GM19438 (cell line): ENCODE results near the gene SLC2A11.

Experiments
- ATAC-seq: cut with Tn5 transposase; IDR thresholded peaks from one replicate; pipeline ENCODE4 v1.9.1; 2021; ENCODE audit warnings: low read depth; ENCODE audit not compliant: unreplicated experiment

Gene SLC2A11

DNA sequence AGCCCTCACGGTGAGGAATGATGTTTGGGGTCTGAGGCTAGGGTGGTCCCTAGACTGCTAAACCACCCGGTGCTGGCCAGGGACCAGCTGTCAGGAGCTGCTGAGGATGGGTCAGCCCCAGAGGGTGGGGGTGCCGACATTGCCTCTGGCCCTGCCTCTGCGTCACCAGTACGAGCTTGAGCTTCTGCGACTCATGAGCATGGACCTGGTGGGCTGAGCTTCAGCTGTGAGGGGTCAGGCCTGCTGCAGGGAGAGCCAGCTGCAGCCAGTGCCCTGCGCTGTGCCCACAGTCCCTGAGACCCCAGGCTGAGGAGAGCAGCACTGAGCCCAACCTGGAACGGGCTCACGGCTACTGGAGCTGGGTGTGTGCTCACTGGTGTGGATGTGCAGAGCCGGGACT is 25.9 kb upstream of the SLC2A11 start:
- ATAC-seq: no peak

DNA sequence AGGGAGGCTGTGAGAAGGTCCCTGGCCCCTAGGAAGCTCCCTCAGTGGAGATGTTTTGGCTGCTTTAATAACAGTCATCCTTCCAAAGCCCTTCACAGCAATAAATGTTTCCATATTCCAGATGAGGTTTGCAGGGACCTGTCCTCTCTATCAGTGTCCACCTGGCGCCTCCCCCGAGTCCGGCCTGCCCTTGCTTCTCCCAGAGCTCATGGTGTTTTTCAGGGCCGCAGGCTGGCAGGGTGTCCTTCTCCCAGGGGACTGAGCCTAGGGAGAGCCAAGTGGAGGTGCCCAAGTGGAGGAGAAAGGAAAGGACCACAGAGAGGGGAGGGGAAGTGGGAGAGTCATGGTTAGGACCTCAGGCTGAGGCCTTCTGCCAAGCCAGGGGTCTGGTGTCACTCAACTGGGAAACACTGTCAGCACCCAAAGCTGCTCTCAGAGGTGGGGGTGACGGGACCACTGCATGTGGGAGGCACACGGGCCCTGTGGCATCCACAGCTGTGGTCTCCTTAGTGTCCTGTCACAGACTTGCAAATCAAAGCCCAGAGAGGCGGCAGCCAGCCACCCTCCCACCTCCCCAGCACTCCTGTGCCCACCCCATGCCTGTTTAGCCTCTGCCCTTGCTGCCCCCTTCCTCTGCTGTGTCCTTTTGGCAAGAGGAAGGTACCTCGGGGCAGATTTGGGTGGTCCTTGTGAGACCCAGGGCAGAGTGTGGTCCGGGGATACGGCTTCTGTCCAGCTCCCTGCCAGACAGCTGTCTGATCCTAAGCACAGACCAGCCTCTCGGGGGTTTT is 25.3 kb upstream of the SLC2A11 start:
- ATAC-seq: no peak

DNA sequence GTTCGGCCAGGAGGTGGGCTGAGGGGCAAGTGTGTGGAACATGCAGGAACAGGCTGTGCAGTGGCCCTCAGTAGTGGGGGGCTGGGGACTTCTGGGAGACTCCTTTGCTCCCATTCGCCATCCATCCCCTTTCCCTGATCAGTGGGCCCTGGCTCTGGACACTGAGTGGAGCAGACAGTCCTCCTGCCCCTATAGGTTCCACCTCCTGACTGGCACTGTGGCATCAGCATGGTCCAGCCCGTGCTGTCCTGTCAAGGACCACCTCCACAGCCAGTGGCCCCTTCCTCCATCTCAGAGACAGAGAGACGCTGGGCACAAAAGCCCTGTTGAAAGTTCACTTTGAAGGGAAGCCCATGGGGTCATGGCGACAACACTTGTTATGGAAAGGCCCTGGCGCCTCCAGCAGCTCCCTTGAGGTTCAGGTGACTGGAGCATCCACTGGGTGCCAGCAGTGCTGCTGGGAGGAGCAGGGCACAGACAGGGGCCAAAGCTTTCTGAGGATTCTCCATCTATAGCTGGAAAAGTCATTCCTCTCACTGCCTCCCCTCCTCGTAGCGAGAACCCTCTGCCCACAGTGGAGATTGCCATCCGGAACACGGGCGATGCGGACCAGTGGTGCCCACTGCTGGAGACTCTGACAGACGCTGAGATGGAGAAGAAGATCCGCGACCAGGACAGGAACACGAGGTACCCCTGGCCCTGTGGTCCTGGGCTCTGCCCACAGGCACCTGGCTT is 24.5 kb upstream of the SLC2A11 start:
- ATAC-seq: no peak

DNA sequence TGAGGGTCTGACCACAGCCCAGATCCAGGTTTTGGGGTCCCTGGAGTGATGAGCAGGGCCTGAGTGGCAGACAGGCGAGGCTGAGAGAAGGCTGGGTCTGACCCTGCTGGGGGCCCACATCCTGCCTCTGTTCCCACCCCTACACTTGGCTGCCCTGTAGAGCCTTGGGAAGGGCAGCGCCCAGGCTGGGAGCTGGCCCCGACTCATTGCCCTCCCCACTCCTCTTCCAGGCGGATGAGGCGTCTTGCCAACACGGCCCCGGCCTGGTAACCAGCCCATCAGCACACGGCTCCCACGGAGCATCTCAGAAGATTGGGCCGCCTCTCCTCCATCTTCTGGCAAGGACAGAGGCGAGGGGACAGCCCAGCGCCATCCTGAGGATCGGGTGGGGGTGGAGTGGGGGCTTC is 23.8 kb upstream of the SLC2A11 start:
- ATAC-seq: no peak

DNA sequence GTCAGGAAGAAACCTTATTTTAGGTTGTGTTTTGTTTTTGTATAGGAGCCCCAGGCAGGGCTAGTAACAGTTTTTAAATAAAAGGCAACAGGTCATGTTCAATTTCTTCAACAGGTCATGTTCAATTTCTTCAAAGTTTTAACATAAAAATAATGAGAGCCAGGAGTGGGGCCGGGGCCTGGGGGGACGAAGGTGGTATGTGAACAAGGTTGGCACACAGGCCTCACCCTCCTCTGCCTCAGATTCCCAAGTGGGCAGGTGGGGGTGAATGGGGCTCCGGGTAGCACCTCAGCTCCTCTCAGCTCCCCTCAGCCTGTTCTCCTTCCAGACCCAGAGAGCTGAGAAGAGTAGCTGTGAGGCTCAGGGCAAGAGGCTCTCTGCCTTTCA is 23.3 kb upstream of the SLC2A11 start:
- no peak for ATAC-seq

DNA sequence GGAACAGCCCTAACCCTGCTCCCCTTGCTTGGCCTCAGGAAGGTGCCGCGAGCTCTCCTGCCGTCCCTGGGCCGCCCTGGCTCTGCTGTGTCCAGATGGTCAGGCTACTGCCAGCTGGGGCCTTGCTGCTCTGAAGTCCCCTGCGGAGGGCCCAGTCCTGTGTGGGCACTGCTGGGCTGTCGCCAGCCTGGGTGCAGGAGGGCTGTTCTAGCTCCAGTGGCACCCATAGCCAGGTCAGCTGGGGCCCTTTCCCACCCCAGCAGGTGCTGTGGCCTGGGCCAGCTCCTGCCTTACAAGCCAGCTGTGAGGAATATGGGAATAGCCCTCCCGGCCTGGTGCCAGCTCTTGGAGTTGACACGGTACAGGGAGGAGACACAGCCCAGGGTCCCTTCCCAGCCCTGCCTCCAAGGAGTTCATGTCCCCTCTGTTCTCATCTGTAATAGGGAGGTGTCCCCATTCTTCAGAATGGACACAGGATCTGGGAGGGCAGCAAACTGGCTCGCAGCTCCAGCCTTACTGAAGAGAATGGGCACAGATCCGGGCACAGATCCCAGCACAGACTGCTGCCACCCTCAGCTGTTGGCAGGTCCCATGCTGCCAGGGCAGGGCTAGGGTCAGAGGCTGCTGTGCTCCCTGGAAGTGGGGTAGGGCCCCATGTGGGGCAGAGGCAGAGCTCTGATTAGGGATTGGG is 22.7 kb upstream of the SLC2A11 start:
- ATAC-seq: no peak

DNA sequence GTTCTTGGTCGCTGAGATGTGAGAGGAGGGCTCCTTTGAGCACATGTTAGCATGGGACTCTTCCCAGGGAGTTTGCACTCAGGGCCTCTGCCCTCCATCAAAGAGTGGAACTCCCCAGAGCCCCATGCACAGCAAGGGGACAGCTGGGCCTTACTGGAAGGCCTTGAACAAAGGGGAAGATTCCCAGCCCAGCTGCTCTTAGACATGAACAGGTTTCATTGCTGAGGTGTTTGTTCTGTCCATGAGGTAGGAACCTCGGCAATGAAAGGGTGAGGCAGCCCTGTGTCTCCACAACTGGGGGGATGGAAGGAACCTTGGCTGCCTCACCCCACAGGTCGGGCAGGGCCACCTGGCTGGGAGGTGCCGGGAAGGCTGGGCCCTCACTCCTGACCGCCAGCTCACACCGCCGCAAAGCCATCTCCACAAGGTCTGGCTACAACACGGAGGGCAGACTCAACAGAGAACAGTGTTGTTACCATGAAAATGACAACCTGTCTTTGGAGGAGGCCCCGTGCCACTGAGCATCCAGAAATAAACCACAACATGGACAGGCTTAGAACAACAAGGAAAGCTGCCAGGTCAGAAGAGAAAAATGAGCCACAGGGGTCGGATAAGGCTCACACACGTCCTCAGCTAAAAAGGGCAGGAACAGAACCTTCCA is 22.1 kb upstream of the SLC2A11 start:
- no peak for ATAC-seq

DNA sequence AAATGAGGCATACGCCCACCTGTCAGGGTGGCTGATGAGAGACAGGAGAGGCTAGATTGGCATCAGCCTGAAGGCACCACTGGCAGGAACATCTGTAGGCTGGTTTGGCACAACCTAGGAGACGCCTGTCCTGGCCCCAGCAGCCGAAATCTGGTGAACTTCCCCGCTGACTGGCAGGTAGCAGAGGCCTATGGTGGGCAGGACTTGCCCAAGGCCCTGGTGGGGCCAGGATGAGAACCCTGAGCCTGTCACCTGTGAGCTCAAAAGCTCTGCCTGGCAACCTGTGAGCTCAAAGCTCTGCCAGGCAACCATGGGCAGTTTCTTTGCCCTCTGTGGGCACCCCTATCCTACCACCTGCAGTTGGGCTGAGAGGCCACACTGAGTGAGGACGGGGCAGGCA is 21.4 kb upstream of the SLC2A11 start:
- no peak for ATAC-seq

DNA sequence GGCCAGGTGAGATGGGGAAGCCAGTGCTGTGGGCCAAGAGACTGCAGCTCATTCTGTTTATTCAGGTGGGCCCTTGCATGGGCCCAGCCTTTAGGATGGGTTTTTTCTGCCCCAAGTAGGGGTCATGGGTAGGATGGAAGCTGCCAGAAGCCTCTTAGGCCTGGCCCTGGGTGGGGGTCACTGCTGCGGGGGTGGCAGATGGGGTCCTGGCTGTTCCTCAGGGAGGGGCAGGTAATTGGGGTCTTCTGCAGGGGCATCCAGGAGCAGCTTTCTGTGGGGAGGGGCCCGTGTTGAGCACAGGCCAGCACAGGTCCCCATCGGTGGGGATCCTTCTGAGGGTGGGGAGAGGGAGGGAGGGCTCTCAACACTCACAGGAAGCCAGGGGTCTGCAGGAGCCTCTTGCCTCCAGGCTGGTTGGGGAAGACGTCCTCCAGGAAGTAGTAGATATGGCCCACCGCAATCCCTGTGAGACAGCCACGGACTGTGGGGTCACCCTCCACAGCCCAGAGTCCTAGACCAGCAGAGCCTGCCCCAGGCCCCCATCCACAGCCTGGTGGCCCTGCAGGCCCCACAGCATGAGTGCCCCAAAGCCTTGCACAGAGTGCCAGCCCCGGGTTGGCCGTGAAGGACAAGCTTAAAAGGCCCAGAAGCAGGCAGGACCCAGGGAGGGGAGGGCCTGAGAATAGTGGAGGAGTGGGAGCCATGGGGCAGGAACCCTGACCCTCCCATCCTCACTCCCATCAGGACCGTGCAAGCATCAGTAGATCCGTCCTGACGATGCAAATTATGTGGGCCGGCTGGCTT is 20.8 kb upstream of the SLC2A11 start:
- no peak for ATAC-seq

DNA sequence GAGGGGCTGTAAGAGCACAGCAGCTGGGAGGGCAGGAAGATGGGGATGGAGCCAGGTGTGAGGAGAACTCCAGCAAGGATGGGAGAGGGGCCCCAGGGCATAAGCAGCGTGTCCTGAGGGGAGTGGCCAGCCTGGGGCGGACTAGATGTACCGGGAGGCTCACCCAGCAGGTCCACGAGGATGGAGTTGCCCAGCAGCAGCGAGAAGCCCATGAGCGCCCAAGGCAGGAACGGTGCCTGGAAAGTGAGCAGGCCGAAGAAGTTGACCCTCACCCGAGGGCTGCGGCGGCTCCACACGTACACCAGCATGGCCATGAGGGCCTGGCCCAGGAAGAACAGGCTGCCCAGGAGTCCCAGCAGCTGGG is 20.2 kb upstream of the SLC2A11 start:
- ATAC-seq: no peak

DNA sequence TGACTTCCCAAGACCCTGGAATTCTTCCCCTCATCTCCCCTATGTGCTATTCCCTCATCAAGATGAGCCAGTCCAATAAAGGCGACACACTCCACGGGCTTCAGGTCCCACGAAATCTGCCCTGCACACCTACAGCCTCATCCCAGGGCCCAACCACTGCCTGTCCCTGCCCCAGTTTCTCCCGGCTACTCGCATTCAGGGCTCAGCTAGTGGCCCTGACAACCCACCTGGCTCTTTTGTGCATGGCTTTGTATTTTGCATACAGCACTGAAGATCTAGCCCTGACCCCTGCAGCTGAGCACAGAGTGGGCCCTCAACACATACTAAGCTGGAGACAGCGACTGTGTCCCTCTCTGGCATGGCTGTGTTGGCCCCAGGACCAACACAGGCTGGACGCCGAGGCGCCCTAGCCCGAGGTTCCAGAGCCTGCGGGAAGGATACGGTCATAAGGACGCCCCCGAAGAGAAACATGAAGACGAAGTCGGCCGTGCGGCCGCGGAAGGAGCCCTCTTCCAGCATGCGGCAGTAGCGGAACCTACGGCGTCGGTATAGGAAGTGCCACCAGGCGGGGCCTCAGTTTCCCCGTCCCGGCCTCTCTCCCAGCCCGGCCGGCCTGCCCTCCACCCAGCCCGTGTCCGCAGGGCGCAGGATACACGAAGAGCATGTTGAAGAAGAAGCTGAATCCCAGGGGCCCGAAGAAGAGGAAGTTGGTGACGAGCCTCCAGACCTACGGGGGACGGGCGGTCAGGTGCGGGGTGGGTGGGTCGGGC is 19.6 kb upstream of the SLC2A11 start:
- no peak for ATAC-seq

DNA sequence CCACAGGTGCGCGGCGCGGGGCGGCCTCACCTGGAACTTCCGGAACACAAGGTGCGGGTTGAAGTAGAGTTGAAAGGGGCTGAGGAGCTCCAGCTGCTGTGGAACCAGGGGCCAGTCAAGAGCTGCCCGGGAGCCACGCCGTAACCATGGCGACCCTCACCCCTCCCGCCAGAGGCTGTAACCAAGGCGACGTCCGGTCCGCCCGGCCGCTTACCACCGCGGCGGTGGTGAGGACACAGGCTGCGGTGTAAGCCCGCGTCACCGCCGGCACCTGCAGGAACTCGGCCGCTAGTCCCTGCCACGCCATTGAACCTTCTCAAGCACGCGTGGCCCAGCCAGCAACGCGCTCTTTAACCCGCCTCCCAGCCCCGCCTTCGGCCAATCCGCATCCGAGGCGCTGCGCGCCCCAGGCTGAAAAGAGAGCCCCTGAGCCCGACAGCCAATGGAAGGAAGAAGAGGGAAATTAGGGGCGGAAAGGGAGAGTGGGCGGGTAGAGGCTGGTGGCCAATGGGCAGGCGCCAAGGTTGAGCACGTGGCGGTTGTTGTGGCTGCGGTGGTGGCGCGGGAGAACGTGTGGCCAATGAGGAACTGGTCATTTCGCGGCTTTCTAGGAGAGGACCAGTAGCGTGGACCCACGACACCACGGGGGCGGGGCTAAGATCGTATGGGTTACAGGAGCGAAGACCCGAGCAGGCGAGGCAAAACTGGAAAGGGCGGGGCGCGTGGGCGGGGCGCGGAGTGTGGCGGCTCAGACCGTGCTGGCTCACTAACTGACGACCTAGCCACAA is 18.8 kb upstream of the SLC2A11 start, which contains the start of gene DERL3:
DERL3 (minus strand) TSS at position 326 of the 788 bp plus-strand sequence; CDS start at position 307, 19 bp downstream.
- peak; percentile 83 for ATAC-seq

DNA sequence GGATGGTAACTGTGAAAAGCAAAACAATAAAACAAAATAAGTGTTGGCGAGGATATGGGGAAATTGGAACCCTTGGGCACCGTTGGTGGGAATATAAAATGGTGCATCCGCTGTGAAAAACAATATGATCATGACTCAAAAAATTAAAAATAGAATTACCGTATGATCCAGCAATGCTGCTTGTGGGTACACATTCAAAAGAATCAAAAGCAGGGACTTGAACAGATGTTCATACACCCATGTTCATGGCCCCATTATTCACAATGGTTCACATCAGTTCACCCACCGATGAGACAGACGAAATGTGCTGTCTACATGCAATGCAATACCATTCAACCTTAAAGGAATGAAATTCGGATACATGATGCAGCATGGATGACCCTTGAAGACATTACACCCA is 17.6 kb upstream of the SLC2A11 start:
- no peak for ATAC-seq

DNA sequence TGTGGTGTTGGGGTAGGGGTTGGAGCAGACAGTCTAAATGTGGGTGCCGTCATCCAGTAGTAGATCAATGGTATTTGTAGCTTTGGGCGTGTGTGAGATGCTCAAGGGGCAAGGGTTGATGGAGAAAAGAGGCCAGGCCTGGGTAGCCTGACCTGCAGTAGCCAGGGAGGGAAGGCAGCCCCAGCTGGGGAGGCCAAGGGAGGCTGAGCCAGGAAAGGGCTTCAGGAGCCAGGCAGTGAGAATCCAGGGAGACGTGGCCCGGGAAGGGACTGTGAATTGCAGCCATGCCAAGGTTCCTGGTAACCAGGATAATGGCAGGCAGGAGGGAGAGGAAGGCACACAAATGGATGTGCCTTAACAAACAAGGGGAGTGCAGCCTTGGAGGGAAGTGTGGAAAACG is 16.4 kb upstream of the SLC2A11 start:
- no peak for ATAC-seq

DNA sequence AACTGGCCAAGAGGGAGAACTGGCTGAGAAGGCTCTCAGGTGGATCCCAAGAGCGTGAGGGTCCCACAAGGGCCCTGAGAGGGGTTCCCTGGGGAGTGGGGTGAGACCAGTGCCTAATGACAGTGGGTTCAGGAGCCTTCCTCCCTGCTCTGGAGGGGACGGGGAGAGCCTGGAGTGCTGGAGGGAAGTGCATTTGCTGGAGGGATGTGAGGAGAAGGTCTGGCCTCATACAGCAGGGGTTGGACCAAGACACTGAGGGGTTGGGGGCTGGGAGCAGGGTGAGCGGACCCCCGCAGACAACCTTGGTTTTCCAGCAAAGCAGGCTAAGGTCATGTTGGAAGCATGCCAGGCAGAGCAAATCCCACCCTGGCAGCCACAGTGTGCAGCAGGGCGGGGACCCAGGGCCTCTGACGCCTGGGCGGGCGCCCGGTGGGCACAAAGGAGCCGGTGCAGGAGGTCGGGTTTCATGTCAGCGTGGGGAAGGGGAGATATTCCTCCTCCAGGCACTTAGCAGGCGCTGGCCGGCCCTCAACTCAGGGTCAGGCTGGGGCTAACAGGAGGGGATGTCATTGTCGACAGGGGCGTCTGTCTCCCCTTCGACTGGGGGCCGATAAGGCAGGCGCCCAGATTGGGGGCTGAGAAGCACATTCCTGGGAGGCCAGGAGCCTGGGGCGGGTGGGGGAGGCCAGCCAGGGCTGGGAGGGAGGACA is 15.8 kb upstream of the SLC2A11 start:
- no peak for ATAC-seq

DNA sequence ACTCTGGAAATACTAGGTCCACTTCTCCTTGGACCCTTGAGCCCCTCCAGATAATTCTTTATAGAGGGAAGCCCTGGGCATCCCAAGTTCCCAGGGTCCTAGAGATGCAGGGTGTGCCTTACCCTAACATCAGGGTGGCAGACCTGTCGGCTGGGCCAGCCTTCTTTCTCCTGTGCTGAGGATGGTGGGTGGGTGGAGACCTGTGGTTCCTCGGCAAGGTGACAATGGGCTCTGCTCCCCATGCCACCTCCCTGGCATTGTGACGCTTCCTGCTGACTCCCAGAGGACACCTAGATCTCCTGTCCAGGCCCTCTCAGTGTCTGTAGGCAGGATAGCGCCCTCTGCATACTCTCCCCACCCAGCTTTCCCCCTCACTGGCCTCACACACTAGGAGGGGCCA is 15.1 kb upstream of the SLC2A11 start:
- ATAC-seq: no peak

DNA sequence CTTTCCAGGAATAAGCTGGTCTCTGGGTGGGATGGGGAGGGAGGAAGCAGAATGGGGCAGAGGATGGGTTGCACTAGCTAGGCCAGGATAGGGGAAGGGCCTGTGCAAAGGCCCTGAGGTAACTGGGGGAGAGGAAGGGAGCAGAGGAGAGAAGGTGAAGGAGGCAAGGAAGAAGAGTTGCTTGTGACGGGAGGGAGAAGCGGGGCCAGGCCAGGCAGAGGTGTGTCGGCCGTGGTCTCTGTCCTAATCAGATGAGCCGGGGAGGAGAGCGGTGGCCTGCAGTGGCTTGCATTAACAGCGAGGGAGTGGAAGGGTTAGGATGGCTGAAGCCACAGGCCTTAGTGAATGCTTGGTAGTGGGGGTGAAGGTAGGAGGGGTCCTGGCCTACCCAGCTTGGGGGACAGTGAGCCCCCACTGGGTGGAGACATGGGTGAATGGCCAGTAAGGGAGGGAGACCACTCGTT is 12.9 kb upstream of the SLC2A11 start:
- peak; percentile 13 for ATAC-seq
